HG03378 (cell line): Measurements from ENCODE around the gene SESN1.
"Not testable (repeated sequence)": the region's sequence is repeated elsewhere in the genome, so short reads cannot be mapped to it uniquely, and the experiment has no call there.

Experiments
- ATAC-seq: cut with Tn5 transposase; IDR thresholded peaks from one replicate; pipeline ENCODE4 v1.9.1; 2021; ENCODE audit warnings: mild to moderate bottlenecking, moderate library complexity; ENCODE audit not compliant: unreplicated experiment

The SESN1 gene

DNA sequence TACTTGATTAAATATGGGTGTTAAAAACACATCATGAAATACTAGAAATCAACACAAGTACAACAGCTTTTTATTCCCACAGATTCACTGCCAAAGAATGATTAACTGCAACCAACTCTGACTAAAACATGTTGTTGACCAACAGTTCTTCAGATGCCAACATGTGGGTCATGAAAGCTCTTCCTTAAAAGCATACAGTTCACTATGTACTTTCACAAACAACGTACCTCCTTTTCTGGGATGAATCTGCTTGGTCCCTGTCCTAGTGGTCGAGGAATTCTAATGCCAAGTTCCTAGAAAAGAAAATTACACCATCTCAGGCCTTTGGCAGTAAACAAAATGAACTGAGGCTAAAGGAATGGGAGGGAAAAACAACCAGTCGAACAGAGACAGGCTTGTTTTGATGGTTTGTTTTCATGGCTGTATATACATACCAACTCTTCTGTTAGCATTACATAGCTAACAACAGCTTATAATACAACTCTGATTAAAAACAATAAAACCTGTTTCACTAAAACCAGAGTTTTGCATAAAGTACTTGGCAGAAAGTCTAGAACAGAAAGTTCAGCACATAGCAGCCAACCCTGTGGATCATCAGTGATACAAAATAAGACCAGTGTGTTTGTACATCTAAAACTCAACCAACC lies 92.5 kb downstream of the SESN1 start:
- ATAC-seq, result no peak

DNA sequence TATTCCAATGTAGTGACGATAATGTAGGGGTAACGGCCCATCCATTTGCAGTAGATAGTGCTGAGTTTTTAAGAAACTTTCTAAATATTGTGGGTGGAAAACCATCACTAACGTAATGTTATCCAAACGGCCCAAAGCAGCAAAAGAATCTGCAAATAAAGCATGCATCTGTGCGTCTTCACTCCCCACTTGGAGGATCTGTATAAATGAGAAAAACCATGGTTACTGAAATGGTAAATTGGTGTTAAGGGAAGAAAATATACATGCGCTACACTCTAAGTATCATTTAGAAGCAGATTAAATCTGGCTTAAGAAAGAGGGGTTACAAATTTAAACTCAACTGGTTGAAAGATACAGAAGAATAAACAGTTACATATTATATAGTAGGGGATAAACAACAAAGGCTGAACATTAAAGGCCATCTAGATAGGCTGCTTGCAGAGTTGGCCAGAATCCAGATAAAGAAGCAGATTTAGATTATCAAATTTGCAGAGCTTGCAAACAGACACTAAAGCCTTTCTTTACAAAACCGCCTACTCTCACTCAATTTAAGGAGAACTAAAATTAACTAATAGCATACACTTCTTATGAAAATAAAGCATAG lies 93.3 kb downstream of the SESN1 start:
- no peak for ATAC-seq

GRCh38 chr6:109000289-109000688 lies 94.4 kb downstream of the SESN1 start:
- ATAC-seq, result no peak

DNA sequence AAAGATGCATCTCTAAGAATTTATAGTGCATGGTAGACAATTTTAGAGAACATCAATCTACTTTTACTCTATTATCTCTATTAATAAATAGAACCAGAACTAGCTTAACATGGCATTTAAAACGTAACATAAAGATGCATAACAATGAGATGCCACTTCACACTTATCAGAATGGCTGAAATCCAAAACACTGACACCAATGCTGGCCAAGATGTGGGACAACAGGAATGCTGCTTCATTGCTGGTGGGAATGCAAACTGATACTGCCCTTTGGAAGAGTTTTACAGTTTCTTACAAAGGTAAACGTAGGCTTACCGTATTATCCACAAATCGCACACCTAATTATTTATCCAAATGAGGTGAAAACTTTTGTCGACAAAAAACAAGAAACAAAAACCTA lies 95.2 kb downstream of the SESN1 start:
- ATAC-seq, result no peak

- no peak for ATAC-seq
These were observed 96.2 kb downstream of the SESN1 start for GRCh38 chr6:108998485-108998884.

DNA sequence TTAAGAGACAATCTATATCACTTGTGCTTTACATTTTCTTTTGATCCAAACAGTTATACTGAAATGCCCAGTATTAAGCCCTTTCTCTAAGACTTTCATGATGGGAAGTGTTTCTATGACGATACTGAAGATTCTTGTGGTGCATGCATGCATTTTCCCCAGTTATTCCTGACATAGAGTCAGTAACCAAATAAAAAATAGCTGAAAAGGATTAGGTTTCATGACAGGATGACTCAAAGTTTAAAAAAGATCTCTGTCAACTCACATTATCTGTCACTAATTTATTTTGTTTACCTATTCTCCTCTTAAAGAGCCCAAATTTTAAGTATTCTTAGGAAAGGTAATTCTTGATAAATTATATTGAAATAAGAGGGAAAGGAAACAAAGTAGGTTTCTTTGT lies 98.4 kb downstream of the SESN1 start:
- no peak for ATAC-seq

DNA sequence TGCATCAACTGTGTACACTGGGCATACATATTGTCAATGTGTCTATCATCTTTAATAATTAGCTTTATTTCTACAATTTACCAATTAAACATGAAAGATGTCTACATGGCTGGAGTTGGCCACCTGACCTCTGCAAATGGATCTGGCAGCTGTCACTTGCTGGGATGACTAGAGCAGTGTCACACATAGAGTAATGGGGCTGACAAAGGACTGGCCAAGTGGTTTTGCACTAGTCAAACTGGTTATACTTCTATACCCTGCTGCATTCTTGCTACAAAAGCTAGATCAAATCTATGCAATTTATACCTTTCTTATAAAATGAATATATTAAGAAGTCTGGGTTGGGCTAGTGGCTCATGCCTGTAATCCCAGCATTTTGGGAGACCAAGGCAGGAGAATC lies 99.3 kb downstream of the SESN1 start:
- ATAC-seq, result no peak

DNA sequence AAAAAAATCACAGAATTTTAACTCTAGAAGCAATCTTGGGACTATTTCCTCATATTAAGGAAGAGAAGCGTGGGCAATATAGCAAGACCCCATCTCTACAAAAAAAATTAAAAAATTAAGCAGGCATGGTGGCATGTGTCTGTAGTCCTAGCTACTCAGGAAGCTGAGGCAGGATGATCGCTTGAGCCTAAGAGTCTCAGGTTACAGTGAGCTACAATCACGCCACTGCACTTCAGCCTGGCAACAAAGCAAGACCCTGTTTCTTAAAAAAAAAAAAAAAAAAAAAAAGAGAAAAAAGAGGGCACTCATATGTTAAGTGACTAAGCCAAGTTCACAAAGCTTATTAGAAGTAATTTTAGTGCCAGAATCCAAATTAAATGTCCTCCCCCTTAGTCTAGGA lies 100.8 kb downstream of the SESN1 start:
- ATAC-seq, result no peak

DNA sequence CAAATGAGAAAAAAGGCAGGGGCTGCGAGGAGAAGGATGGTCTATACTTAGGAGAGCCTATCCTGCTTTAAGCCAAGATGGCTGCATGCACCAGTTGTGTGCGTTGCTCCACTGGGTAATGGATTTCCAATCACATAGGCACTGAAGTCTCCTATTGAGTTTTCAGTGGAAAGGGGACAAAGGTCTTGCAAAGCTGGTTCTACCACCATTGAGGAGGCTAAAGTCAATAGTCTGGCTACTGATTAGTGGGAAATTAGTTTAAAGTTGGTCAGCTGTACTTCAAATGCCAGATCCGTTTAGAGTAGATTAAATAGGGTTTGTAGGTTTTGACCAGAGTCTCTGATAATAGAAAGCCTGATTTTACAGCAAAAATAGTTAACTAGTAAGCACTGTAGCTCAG lies 104.9 kb downstream of the SESN1 start:
- ATAC-seq, result no peak

- ATAC-seq, result no peak
These were observed 105.9 kb downstream of the SESN1 start for GRCh38 chr6:108988765-108989164.

- no peak for ATAC-seq
These were observed 106.3 kb downstream of the SESN1 start for GRCh38 chr6:108988296-108988695.

DNA sequence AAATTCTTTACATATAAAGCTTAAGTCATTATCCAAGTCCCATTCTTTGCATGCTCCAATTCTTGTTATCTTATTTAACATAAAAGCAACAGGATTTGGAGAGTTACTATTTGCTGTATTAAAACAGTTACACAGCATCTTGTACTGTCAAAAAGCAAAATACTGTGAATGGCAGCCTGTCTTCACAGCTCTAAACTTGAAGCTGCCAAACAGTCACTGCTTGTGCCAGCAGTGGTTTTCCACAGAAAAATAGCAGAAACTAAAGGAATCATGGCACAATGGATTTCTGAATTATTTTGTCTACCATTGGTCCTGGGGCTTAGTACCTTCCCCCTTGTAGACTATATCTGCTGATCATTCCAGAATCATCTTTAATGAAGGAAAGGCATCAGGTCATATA lies 107.5 kb downstream of the SESN1 start:
- ATAC-seq, result no peak

- no peak for ATAC-seq
These were observed 109.3 kb downstream of the SESN1 start for GRCh38 chr6:108985301-108985700.

GRCh38 chr6:108983151-108983550 lies 111.5 kb downstream of the SESN1 start:
- no peak for ATAC-seq

GRCh38 chr6:108982154-108983113 lies 112.2 kb downstream of the SESN1 start:
- no peak for ATAC-seq

DNA sequence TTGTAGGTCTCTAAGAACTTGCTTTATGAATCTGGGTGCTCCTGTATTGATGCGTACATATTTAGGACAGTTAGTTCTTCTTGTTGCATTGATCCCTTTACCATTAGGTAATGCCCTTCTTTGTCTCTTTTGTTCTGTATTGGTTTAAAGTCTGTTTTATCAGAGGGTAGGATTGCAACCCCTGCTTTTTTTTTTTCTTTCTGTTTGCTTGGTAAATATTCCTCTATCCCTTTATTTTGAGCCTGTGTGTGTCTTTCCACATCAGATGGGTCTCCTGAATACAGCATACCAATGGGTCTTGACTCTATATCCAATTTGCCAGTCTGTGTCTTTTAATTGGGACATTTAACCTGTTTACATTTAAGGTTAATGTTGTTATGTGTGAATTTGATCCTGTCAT lies 116.0 kb downstream of the SESN1 start:
- ATAC-seq, result not testable (repeated sequence)

DNA sequence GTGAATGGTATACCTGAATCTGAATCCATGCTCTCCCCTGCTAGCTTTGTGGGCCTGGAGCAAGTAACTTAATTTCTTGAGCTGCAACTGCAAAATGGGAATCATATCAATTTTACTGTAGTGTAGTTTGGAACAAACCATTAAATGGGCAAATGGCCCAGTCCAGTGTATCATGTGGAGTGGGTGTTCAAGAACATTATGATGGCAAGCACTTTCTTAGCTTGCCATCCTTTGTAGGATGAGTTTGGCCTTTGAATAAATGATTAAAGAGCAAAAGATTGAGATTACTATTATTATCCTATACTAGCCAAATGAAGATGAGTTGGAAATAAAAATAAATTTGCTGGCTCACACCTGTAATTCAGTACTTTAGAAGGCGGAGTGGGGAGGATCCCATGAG lies 120.4 kb downstream of the SESN1 start:
- no peak for ATAC-seq

DNA sequence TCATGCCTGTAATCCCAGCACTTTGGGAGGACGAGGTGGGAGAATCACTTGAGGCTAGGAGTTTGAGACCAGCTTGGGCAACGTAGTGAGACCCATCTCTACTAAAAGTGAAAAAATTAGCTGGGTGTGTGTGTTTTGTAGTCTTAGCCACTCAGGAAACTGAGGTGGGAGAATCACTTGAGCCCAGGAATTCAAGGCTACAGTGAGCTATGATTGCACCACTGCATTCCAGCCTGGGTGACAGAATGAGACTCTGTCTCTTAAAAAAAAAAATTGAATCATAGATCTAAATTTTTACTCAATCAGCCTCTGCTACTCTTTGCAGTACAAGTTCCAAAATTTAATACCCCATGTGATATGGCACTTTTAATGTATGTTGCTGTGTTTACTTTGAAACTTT lies 124.9 kb downstream of the SESN1 start:
- ATAC-seq, result no peak

GRCh38 chr6:108968325-108969316 lies 126.0 kb downstream of the SESN1 start:
- no peak for ATAC-seq

DNA sequence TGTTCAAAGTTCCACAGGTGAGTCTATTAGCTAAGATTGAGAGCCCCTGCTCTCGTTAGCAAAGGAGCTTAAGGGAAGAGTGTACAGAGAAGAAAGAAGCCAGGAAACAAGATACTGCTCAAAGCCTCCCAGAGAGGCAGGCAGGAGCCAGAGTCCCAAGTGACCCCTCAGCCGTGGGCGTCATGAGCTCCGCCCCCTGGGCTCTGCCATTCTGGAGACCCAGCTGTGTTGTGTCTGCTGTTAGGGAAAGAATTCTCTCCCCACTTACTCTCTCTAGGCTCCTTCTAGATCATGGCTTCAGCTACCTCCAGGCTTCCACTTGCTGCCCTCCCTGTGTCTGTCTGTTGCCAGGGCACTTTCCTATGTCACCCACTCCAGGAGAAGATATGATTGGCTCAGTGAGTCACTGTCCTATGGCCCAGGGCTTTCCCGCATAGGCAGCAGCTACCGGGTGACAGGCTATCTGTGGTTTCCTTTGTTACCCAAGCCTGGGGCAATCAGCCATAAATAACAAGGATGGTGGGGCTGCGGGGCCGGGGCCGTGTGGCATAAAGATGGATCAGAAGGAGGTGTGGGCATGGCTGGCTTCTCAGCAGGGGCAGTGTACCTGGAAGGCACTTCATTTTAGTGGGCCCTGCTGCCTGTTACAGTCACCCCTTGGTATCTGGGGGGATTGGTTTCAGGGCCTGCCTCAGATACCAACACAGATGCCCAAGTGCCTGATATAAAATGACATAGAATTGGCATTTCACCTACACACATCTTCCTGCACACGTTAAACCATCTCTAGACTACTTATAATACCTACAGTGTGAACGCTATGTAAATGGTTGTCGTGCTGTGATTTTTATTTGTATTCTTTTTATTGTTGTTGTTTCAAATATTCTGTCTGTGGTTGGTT lies 127.5 kb downstream of the SESN1 start:
- ATAC-seq, result no peak
